ENCODE data around the gene NHLRC4. TPM values are rescaled to one million over a fixed set of nuclear protein-coding genes. Genes with fewer than 3 reads are reported as not detected.
A peak's percentile ranks its signal among the peaks of the same experiment; 100 is the strongest.

NHLRC4 gene
- total and polyA plus RNA-seq, 2 of the 8 experiments (the other 6 are each of a cell fraction or from before 2014, with no cell fraction given) = 0.60 to 0.76 TPM

GRCh38 chr16:586645-587590 is 20.1 kb downstream of the NHLRC4 start:
- Histone ChIP-seq H3K79me2 (ENCODE audit: control insufficient read depth in 1 of 2, insufficient read depth in 2 of 2, low read length in 2 of 2) (peaks cover 0 to 15% of the 10 kb centered on the region in 2 experiments; a peak in 2 of 4 replicates), H2AFZ (ENCODE audit: low read length) (no peak overlapping the region), H2BK20ac (ENCODE audit: low read length) (no peak overlapping the region), H3K79me1 (ENCODE audit: low read depth, low read length) (peaks cover 8% of the 10 kb centered on the region; the same call in 1 of the 2 replicates), H3K56ac (replicated peaks; ENCODE audit: insufficient read length, low read depth, low read length) (no peak overlapping the region), H2BK5ac (ENCODE audit: low read depth, low read length) (no peak overlapping the region), H2AK5ac (ENCODE audit: low read depth, low read length) (peak overlapping the region; percentile 56; the same call in 1 of the 2 replicates), H3K18ac (ENCODE audit: extremely low read depth, low read length) (no peak overlapping the region), H4K5ac (ENCODE audit: insufficient read length, low read depth, low read length) (no peak overlapping the region), H3K27ac (ENCODE audit: low read depth, low read length) (no peak overlapping the region), H4K8ac (ENCODE audit: extremely low read depth, insufficient read depth, low read length) (no peak overlapping the region), H4K91ac (replicated peaks; ENCODE audit: insufficient read length, low read length) (no peak overlapping the region), H3K4me2 (ENCODE audit: insufficient read depth in 1 of 2, low read depth in 2 of 2, low read length in 2 of 2) (no peak overlapping the region), H3K27me3 (replicated peaks in 1 of 4; ENCODE audit: control insufficient read depth in 3 of 4, extremely low read depth in 1 of 4, insufficient read depth in 3 of 4, low read length in 3 of 4) (peaks cover 0 to 37% (median 27%) of the 10 kb centered on the region in 4 experiments; a peak in 5 of 7 replicates), H3K36me3 (ENCODE audit: control insufficient read depth in 2 of 4, insufficient read depth in 4 of 4, low read length in 3 of 4) (no peaks in the 10 kb centered on the region), H3K9me3 (ENCODE audit: insufficient read depth in 2 of 2, low read depth in 1 of 2, low read length in 1 of 2) (no peaks in the 10 kb centered on the region), H3K23me2 (ENCODE audit: low read depth, low read length) (peaks cover 12% of the 10 kb centered on the region), H3K23ac (ENCODE audit: insufficient read length) (no peak overlapping the region), H2BK15ac (ENCODE audit: low read length) (no peak overlapping the region), H3K14ac (ENCODE audit: insufficient read length) (no peak overlapping the region), H3K4me3 (ENCODE audit: extremely low read depth in 1 of 4, insufficient read depth in 2 of 4, low read depth in 3 of 4, low read length in 4 of 4) (no peak overlapping the region), H4K20me1 (replicated peaks in 1 of 2; ENCODE audit: control insufficient read depth in 1 of 2, insufficient read depth in 2 of 2, low read length in 2 of 2) (peaks cover 12 to 34% of the 10 kb centered on the region in 2 experiments), H3K9ac (replicated peaks in 1 of 4; ENCODE audit: extremely low read depth in 1 of 4, low read depth in 3 of 4, low read length in 3 of 4) (no peak overlapping the region), H3K4ac (replicated peaks; ENCODE audit: insufficient read length, low read depth, low read length) (peak overlapping the region; percentile 11), H2BK12ac (ENCODE audit: low read depth, low read length) (0 out of 2 replicates have a peak overlapping the region, but pooled peaks have one; percentile 50), H3K4me1 (replicated peaks in 1 of 4; ENCODE audit: control insufficient read depth in 3 of 4, insufficient read depth in 4 of 4, low read length in 3 of 4) (peaks cover 0 to 33% (median 23%) of the 10 kb centered on the region in 4 experiments; a peak in 6 of 7 replicates), H2BK120ac (replicated peaks; ENCODE audit: low read depth, low read length) (no peak overlapping the region)
- DNase-seq (ENCODE audit: low read depth in 1 of 2, low spot score in 2 of 2) (no peak), FAIRE-seq (no peak)
- WGBS, 2 experiments (ENCODE audit: extremely low coverage in 1 of 2, insufficient coverage in 1 of 2, insufficient read length in 1 of 2, insufficient replicate concordance in 2 of 2, low coverage in 1 of 2, low lambda C conversion rate in 2 of 2, missing lambda C conversion rate in 1 of 2) = 85% methylated on average over 14 of the region's 14 CpGs; no CpG with 5 or more reads in 1 of the 2 experiments
- ChIA-PET POLR2A (ENCODE audit: partially characterized antibody) (interaction anchor here (0.6 to 2.3 kb wide), 14 partner anchors 8 to 134 kb away, joined by 3 to 9 read pairs (median 4); partner anchors contain the start of genes ANTKMT, METTL26, NHLRC4 and WFIKKN1), CTCF (ENCODE audit: partially characterized antibody) (interaction anchor here (0.6 to 4.3 kb wide), 6 partner anchors 9 to 295 kb away, joined by 3 to 30 read pairs (median 3); no protein-coding TSS in a partner anchor)
- TF ChIP-seq POLR2A (IDR thresholded peaks at IDR 0.05; ENCODE audit: control extremely low read depth in 1 of 2, low read depth in 2 of 2, low read length in 2 of 2) (peak in 1 of 2 experiments; percentile 45; a peak in 2 of 3 replicates), SP4 (IDR thresholded peaks at IDR 0.05; ENCODE audit: low read length) (no peak)

Measured in H1 (cell line).